OCI-LY1 (cell line): ENCODE results near the gene NR0B2.

ENCODE experiments used
- H2AFZ ChIP-seq: fragments of 200-600 bp; sonication (generic), shearing (Covaris generic); 2 replicates; pipeline ENCODE4 v1.6.0; 2014; ENCODE audit warnings: antibody characterized with exemption, mild to moderate bottlenecking, low read length
- H3F3A ChIP-seq: fragments of 200-600 bp; sonication (generic), shearing (Covaris generic); 2 replicates; pipeline ENCODE4 v1.6.0; 2014; ENCODE audit warnings: mild to moderate bottlenecking, antibody characterized with exemption, low read length, moderate library complexity; ENCODE audit not compliant: insufficient read depth
- H3K27ac ChIP-seq: fragments of 200-600 bp; sonication (generic); 2 replicates; pipeline ENCODE4 v1.5.1; 2014; ENCODE audit warnings: low read length, mixed run types, mild to moderate bottlenecking, low read depth; ENCODE audit not compliant: poor library complexity, severe bottlenecking
- H3K27me3 ChIP-seq: fragments of 200-600 bp; sonication (generic); 2 replicates; pipeline ENCODE4 v1.6.0; 2014; ENCODE audit warnings: antibody characterized with exemption, mild to moderate bottlenecking, low read length, moderate library complexity; ENCODE audit not compliant: insufficient read depth
- H3K36me3 ChIP-seq: fragments of 200-600 bp; sonication (generic); 2 replicates; pipeline ENCODE4 v1.6.1; 2014; ENCODE audit warnings: mild to moderate bottlenecking, antibody characterized with exemption, low read length, moderate library complexity, mixed read lengths; ENCODE audit not compliant: insufficient read depth
- H3K4me1 ChIP-seq: fragments of 200-600 bp; sonication (generic); 2 replicates; pipeline ENCODE4 v1.5.1; 2014; ENCODE audit warnings: mild to moderate bottlenecking, low read length, moderate library complexity; ENCODE audit not compliant: insufficient read depth, severe bottlenecking
- H3K4me2 ChIP-seq: fragments of 200-600 bp; sonication (generic), shearing (Covaris generic); 2 replicates; pipeline ENCODE4 v1.6.1; 2014; ENCODE audit warnings: low read length
- H3K4me3 ChIP-seq: fragments of 200-600 bp; sonication (generic); 2 replicates; pipeline ENCODE4 v1.5.1; 2014; ENCODE audit warnings: low read length, low read depth, mild to moderate bottlenecking, mixed read lengths; ENCODE audit not compliant: poor library complexity, severe bottlenecking
- H3K79me2 ChIP-seq: fragments of 200-600 bp; shearing (Covaris generic); 2 replicates; pipeline ENCODE4 v1.6.1; 2016; ENCODE audit warnings: mixed run types, low read length, mixed read lengths; ENCODE audit not compliant: insufficient read depth
- H3K9ac ChIP-seq: fragments of 200-600 bp; sonication (generic), shearing (Covaris generic); 2 replicates; pipeline ENCODE4 v1.6.1; 2014; ENCODE audit warnings: mild to moderate bottlenecking, low read length, mixed read lengths
- H3K9me2 ChIP-seq: fragments of 200-600 bp; sonication (generic), shearing (Covaris generic); 2 replicates; pipeline ENCODE4 v1.6.1; 2014; ENCODE audit warnings: low read depth, mild to moderate bottlenecking, low read length, mixed read lengths
- H3K9me3 ChIP-seq: fragments of 200-600 bp; shearing (Covaris generic); 2 replicates; pipeline ENCODE4 v1.6.1; 2014; ENCODE audit warnings: low read length, mixed read lengths
- H4K20me1 ChIP-seq: fragments of 200-600 bp; sonication (generic), shearing (Covaris generic); 2 replicates; pipeline ENCODE4 v1.6.0; 2016; ENCODE audit warnings: mild to moderate bottlenecking, low read length; ENCODE audit not compliant: insufficient read depth
- CTCF ChIP-seq: fragments of 200-600 bp; sonication (generic), shearing (Covaris generic); IDR thresholded peaks from 2 replicates; pipeline ENCODE4 v1.5.1; 2017; ENCODE audit warnings: mild to moderate bottlenecking, antibody characterized with exemption, low read length, moderate library complexity, mixed read lengths
- EZH2 ChIP-seq: fragments of 200-600 bp; sonication (generic), shearing (Covaris generic); IDR thresholded peaks from 2 replicates; pipeline ENCODE4 v1.8.0; 2017; ENCODE audit warnings: borderline replicate concordance, mixed run types, mild to moderate bottlenecking, antibody characterized with exemption, low read length, moderate library complexity, mixed read lengths

The NR0B2 gene

GRCh38 chr1:26863685-26864077 is 50.1 kb downstream of the NR0B2 start:
- no peaks in the 10 kb centered on the region for H3K79me2 ChIP-seq
- H3F3A ChIP-seq, result no peaks in the 10 kb centered on the region; the same call in 1 of the 2 replicates
- no peaks in the 10 kb centered on the region for H4K20me1 ChIP-seq
- H3K27ac ChIP-seq, result no peak overlapping the region
- peak overlapping the region; percentile 87; the same call in 1 of the 2 replicates for H3K4me2 ChIP-seq
- H3K9me3 ChIP-seq, result no peaks in the 10 kb centered on the region
- H2AFZ ChIP-seq, result no peak overlapping the region
- H3K36me3 ChIP-seq, result no peaks in the 10 kb centered on the region
- H3K9me2 ChIP-seq, result no peaks in the 10 kb centered on the region
- peak overlapping the region; percentile 73 for H3K4me3 ChIP-seq
- peaks cover 33% of the 10 kb centered on the region for H3K4me1 ChIP-seq
- H3K9ac ChIP-seq, result peak overlapping the region; percentile 86; the same call in 1 of the 2 replicates
- no peaks in the 10 kb centered on the region for H3K27me3 ChIP-seq
- TF ChIP-seq CTCF (no peak), EZH2 (no peak)

GRCh38 chr1:26862781-26863684 is 50.7 kb downstream of the NR0B2 start, which contains the start of gene SFN:
TSS of gene SFN (plus strand) at chr1:26863149. CDS start at chr1:26863213, 64 bp downstream.
- H2AFZ ChIP-seq, result no peak within 1 kb of the TSS
- no peaks in the 10 kb centered on the region for H3K27me3 ChIP-seq
- H3K4me1 ChIP-seq, result peaks cover 33% of the 10 kb centered on the region
- no peaks in the 10 kb centered on the region for H4K20me1 ChIP-seq
- no peaks in the 10 kb centered on the region for H3K79me2 ChIP-seq
- H3K27ac ChIP-seq, result no peak within 1 kb of the TSS
- no peaks in the 10 kb centered on the region; the same call in 1 of the 2 replicates for H3F3A ChIP-seq
- peak within 1 kb of the TSS; percentile 86; the same call in 1 of the 2 replicates for H3K9ac ChIP-seq
- H3K9me3 ChIP-seq, result no peaks in the 10 kb centered on the region
- no peaks in the 10 kb centered on the region for H3K9me2 ChIP-seq
- peak within 1 kb of the TSS; percentile 73 for H3K4me3 ChIP-seq
- no peaks in the 10 kb centered on the region for H3K36me3 ChIP-seq
- H3K4me2 ChIP-seq, result peak within 1 kb of the TSS; percentile 87
- TF ChIP-seq CTCF (peak; percentile 80), EZH2 (no peak)

- no peaks in the 10 kb centered on the region for H4K20me1 ChIP-seq
- H3K4me3 ChIP-seq, result no peak overlapping the region
- H3K4me2 ChIP-seq, result no peak overlapping the region
- no peaks in the 10 kb centered on the region for H3K36me3 ChIP-seq
- no peaks in the 10 kb centered on the region for H3K27me3 ChIP-seq
- no peak overlapping the region for H2AFZ ChIP-seq
- H3F3A ChIP-seq, result no peaks in the 10 kb centered on the region
- H3K4me1 ChIP-seq, result peaks cover 33% of the 10 kb centered on the region
- H3K27ac ChIP-seq, result no peak overlapping the region
- no peaks in the 10 kb centered on the region for H3K79me2 ChIP-seq
- no peaks in the 10 kb centered on the region for H3K9me3 ChIP-seq
- TF ChIP-seq CTCF (no peak), EZH2 (no peak)
- H3K9me2 ChIP-seq, result no peaks in the 10 kb centered on the region
- H3K9ac ChIP-seq, result no peak overlapping the region
Measured at GRCh38 chr1:26861889-26862378, 51.8 kb downstream of the NR0B2 start.
